H1 (cell line): ENCODE results near the gene KMT5B. TPM values are rescaled to one million over a fixed set of nuclear protein-coding genes. Genes with fewer than 3 reads are reported as not detected.

Experiments used
- HDAC6 ChIP-seq: IDR thresholded peaks from one replicate; pipeline ENCODE4 v1.7.1; 2012; ENCODE audit warnings: low read depth, mild to moderate bottlenecking, inconsistent platforms, low read length, moderate library complexity
- PHF8 ChIP-seq: fragments of 200-600 bp; sonication (generic); conservative IDR thresholded peaks from 2 replicates; pipeline ENCODE4 v1.7.1; 2012; ENCODE audit warnings: low read depth, mild to moderate bottlenecking, inconsistent platforms, low read length, moderate library complexity
- POU5F1 ChIP-seq: IDR thresholded peaks from 2 replicates; pipeline ENCODE4 v1.6.1; 2011; ENCODE audit warnings: low read depth, mild to moderate bottlenecking, low read length, moderate library complexity
- RFX5 ChIP-seq: IDR thresholded peaks from 2 replicates; pipeline ENCODE4 v1.6.1; 2011; ENCODE audit warnings: low read depth, low read length, improper control_type of control experiment, borderline replicate concordance
- SAP30 ChIP-seq: fragments of 300-600 bp; sonication (generic); IDR thresholded peaks from 2 replicates; pipeline ENCODE4 v1.7.1; 2012; ENCODE audit warnings: low read length, moderate library complexity, mild to moderate bottlenecking, inconsistent platforms; ENCODE audit not compliant: insufficient read depth, insufficient replicate concordance
- SIX5 ChIP-seq: IDR thresholded peaks from 2 replicates; pipeline ENCODE4 v1.6.1; 2011; ENCODE audit warnings: mild to moderate bottlenecking, low read depth, low read length
- polyA plus RNA-seq, 7 experiments: library from polyadenylated mRNA; depleted of rRNA in 3 of 7; stranded (reverse) in 5 of 7; unstranded in 2 of 7; fragments of >200 nt in 5 of 7; fragments of 200-250 nt in 2 of 7; gene quantifications; 1 replicate in 5 of 7; 2 replicates in 1 of 7; 4 replicates in 1 of 7; pipeline versions ENCODE4 v1.2.1 to v1.2.3, GENCODE V29; 2011 to 2013; ENCODE audit warnings: missing spikeins in 2 of 7, mixed read lengths in 2 of 7
- total RNA-seq: library from RNA; stranded (reverse); fragmentation: NEBNext Ultra II Directional; extraction: Animal tissue kit (Norgen Biotek cat#: 25700); gene quantifications from 2 replicates; pipeline ENCODE4 v1.2.1, GENCODE V29; 2021

The KMT5B gene
- total and polyA plus RNA-seq, 2 of the 8 experiments (the other 6 are each of a cell fraction or from before 2014, with no cell fraction given), result 11.0 to 40.8 TPM

DNA sequence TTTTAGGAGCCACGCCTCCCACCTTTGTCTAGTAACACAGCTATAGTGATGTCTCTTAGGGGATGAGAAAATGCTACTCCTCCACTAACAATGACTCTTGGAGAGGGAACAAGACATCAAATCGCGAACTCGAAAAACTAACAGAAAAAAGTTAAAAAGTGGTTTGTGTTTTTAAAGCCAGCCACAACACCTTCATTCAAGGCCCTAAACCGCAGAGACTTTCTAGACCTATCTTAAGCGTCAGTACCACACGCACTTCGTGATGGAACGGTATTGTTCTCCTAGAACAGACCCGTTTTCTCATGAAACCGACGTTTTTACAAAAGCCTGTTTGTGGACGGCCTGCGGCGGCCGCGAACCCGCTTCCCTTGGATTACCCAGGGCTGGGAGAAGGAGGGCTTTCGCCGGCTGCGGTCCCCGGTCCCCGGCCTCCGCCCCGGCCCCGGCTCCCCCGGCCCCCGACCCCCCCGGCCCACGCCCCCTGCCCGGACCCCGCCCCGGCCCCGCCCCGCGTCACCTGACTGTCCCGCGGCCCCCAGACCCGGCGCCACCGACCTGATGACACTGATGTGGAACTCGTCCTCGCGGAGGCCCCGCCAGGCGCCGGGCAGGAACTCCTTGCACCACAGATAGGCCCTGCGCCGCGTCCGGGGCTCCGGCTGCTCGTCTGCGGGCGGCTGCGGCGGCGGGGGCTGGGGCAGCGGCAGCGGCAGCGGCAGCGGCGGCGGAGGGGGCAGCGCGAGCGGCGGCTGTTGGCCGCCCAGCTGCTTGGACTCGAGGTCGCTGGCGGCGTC, 92.6 kb downstream of the KMT5B start (continued):
- TF ChIP-seq PHF8 (no peak), SIX5 (no peak), RFX5 (no peak), HDAC6 (no peak), SAP30 (peak; percentile 30), POU5F1 (no peak)
